HG03159 (cell line): ENCODE results near the gene FLYWCH2.
A peak's percentile ranks its signal among the peaks of the same experiment; 100 is the strongest.
"Not testable (repeated sequence)": the region's sequence is repeated elsewhere in the genome, so short reads cannot be mapped to it uniquely, and the experiment has no call there.

ENCODE experiments used
- ATAC-seq: cut with Tn5 transposase; IDR thresholded peaks from one replicate; pipeline ENCODE4 v1.9.1; 2021; ENCODE audit warnings: mild to moderate bottlenecking, moderate library complexity; ENCODE audit not compliant: unreplicated experiment

FLYWCH2 gene

DNA sequence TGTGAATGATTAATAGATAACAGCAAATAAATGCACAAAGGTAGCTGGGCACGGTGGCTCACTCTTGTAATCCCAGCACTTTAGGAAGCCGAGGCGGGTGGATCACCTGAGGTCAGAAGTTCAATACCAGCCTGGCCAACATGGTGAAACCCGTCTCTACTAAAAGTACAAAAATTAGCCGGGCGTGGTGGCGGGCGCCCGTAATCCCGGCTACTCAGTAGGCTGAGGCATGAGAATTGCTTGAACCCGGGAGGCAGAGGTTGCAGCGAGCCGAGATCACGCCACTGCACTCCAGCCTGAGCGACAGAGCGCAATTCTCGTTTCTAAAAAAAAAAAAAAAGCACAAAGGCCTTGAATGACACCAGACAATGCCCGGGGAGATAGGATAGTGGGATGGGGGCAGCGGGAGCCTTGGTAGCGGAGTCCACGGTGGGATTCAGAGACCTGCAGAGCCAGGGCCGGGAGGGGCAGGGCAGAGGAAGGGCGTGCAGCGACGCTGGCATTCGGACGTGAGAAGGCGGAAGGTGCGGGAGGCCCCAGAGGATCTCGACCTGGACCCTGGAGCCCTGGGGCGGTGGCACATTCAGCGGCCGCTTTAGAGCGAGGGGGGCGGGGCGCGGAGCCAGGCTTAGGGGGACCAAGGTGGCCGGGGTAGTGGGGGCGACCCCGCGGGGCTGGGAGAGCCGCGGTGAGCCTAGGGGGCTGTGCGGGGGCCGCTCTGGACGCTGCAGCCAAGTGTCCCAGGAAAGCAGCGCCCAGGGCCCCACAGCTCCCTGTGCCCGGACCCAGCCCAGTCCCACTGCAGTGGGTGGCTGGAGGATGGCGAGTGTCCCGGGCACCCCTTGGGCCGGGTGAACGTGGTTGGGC is 999 bp upstream of the FLYWCH2 start:
- ATAC-seq = peak; percentile 4

- ATAC-seq = no peak
Observed at GRCh38 chr16:2883458-2883908, 468 bp downstream of the FLYWCH2 start.

- no peak for ATAC-seq
Observed at GRCh38 chr16:2884041-2884451, 1.0 kb downstream of the FLYWCH2 start.

DNA sequence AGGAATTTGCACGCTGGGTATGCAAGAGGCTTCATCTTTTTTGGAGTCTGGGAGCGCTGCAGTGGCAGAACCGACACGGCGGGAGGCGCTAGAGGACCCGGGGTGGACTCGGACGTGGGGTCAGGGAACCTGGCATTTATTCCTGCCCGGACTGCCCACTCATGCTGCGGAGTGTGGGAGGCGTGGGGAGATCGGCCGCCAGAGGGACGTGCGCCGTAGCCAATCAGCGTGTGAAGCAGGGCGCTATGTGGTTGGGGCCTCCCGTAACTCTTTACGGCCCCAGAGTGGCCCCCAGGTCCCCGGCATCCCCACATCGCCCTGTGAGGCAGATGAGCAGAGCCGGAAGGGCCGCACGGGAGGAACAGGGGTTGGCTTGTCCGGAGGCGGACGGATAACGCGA is 11.2 kb downstream of the FLYWCH2 start:
- ATAC-seq = no peak

DNA sequence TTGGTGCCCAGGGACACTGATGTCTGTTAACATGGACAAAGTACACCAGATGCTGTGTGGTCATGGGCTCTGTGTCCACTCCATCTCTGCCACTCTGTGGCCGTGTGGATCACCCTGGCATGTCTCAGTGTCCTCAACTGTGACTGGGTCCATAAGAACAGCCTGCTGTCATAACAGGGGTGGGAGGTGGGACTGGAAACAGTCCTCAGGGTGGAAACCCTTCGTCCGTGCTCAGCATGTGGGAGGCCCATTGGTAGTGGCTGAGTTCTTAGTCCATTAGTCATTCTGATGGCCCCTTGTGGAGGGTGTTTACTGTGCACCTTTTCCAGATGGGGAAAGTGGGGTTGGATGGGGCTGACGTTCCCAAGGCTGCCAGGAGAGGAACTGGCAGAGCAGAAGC is 12.8 kb downstream of the FLYWCH2 start:
- ATAC-seq = no peak

DNA sequence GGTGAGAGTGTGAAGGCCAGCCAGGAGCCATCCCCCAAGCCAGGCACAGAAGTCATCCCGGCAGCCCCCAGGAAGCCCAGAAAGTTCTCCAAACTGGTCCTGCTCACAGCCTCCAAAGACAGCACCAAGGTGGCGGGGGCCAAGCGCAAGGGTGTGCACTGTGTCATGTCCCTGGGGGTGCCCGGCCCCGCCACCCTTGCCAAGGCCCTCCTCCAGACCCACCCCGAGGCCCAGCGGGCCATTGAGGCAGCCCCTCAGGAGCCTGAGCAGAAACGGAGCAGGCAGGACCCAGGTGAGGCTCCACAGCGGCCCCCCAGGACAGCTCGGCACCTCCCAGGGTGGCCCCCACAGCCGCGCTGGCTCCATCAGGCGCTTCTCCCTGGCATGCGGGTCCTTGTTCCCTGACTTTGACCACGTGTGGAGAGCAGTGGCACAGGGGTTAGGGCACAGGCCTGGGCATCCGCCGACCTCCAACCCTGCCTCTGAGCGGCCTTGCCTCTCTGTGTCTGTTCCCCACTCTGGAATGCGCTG is 13.5 kb downstream of the FLYWCH2 start:
- ATAC-seq = no peak

GRCh38 chr16:2897110-2897509 is 14.1 kb downstream of the FLYWCH2 start:
- no peak for ATAC-seq

DNA sequence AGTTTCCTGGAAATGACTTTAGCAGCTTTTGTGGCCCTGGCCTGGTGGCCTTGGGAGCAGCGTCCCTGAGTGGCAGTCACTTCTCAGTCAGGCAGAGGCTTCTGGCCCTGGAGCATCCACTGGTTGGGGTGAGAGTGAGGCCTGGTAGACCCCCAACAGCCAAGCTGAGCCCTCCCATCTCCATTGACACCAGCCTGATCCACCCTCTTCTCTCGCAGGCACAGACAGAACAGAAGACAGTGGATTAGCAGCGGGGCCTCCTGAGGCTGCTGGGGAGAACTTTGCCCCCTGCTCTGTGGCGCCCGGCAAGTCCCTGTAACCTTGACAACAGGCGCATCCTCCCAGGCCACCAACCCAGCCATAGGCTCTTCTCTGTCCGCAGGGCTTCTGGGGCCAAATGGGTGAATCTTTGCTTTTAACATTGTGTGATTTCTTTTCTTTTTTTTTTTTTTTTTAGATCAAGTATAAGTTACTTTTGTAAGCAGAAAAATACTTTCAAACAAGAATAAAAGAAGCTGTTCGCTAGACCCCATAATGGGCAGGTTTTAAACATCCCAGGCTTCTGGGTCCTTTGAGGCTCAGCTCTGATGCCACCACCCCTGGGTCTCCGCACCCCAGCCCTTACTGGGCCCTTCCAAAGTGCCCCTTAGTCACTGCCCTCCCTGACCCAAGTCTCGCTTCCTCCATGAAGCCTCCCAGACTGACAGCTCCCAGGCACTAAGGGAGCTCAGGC is 16.0 kb downstream of the FLYWCH2 start:
- ATAC-seq = no peak

DNA sequence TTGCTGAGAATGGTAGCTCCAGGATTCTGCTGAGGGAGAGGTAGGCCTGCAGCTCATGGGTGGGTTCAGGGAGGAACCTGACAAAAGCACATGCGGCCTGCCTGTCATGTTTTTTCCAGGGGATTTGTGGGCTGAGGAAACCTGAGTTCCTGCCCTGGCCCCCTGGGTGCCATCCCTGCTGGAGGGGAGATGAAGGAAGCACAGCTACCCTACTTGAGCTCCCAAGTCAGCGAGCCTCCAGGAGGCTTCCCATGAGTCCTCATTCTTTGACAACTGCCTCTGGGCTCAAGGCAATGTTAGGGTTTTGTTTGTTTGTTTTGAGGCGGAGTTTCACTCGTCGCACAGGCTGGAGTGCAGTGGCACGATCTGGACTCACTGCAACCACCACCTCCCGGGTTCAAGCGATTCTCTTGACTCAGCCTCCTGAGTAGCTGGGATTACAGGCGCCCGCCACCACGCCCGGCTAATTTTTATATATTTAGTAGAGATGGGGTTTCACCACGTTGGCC is 16.6 kb downstream of the FLYWCH2 start:
- no peak for ATAC-seq

DNA sequence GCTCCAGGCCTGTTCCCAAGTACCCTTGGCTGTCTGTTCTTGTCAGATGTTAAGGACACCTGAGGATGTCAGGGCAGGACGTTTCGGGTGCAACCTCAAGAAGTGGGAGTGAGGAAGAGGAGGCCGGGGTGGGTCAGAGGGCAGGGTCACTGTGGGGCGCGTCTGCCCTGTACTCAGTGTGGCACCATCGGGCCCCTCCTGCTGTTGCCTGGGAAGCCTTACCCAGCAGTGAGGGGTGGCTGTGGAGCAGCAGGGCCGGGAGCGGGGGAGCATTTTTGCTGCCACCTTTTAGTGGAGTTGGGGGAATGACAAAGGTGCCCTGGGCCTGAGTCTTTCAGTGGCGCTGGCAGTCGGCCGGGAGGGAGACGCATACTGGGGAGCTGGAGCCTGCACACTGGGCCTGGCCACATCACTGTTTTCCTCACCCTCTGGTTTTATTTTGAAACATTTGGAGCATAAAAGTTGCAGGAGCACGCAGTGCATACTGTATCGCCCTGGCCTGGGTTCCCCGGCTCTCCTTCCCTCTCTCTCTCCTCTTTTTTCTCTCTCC is 17.6 kb downstream of the FLYWCH2 start:
- ATAC-seq = no peak

DNA sequence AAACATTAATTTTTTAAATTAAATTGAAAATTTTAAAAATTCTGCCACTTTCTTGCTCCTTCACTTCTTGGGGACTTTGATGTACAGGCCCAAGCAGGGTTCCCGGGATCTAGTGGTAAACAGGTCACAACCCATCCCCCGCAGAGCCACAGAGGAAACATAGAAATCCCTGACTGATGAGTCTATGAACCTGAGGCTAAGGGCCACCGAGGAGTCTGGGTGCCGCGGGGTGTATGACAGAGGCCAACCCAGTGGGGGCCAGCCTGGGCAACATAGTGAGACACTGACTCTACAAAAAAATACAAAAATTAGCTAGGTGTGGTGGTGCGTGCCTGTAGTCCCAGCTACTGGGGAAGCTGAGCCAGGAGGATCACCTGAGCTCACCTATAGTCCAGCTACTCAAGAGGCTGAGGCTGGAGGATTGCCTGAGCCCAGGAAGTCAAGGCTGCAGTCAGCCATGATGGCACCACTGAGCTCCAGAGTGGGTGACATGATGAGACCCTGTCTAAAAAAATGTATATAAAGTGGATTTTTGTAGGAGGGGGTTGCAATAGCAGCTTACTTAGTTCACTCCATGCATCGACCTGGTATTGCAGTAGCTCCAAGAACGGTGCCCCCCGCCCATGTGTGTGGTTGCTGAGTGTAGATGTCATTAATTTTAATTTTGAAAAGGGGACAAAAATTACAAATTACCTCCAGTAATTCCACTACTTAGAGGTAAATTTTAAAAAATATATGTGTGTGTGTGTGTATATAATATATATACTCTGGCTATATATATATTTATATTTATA is 19.5 kb downstream of the FLYWCH2 start:
- ATAC-seq = no peak

DNA sequence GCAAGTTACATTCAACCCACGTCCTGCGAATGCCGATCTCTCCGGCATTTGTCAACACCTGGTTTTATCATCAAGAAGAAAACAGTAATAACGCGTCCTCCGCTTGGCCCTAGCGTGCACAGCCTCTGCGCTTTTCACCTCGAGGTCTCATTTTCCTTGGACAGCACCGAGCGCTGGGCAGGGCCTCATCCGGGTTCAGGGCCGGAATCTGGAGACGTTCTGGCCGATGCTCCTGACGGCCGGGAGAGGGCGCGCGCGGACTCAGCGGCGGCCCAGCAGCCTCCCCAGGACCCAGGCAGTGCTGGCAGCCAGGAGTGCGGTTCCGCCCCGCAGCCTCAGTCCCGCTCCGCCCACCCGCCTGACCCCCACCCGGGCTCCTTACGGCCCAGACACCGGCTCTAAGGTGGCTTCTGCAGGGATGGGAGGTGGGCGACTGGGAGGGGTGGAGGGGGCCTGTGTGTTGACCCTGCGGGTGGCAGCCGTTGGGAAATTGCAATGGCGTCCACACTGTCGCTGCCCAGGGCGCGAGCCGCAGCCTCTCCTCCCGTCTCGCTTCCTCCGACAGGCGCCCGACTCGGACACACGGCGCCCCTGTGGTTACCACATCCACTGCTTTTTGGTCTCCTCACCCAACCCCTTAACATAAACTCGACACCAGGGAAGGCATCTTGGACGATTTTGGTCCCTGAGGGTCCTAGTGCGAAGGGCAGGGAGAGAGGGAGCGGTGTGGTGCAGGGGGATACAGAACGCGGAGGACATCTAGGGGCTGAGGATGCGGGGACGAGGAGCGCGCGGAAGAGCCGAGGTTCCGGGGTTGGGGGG is 21.3 kb downstream of the FLYWCH2 start:
- ATAC-seq = peak; percentile 42

DNA sequence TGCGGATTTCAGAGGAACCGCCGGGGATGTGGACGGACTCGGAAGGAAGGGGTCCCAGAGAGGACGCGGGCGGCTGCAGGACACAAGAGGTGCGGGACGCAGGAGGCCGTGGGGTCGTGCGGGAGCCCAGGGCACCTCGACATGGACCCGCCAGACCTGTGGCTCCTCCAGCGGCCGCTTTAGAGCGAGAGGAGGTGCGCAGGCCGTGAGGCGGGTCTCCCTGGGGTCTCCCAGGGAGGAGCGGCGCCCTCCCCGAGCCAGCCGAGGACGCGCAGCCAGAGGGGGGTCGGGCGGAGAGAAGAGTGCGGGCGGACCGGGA is 21.9 kb downstream of the FLYWCH2 start:
- no peak for ATAC-seq

DNA sequence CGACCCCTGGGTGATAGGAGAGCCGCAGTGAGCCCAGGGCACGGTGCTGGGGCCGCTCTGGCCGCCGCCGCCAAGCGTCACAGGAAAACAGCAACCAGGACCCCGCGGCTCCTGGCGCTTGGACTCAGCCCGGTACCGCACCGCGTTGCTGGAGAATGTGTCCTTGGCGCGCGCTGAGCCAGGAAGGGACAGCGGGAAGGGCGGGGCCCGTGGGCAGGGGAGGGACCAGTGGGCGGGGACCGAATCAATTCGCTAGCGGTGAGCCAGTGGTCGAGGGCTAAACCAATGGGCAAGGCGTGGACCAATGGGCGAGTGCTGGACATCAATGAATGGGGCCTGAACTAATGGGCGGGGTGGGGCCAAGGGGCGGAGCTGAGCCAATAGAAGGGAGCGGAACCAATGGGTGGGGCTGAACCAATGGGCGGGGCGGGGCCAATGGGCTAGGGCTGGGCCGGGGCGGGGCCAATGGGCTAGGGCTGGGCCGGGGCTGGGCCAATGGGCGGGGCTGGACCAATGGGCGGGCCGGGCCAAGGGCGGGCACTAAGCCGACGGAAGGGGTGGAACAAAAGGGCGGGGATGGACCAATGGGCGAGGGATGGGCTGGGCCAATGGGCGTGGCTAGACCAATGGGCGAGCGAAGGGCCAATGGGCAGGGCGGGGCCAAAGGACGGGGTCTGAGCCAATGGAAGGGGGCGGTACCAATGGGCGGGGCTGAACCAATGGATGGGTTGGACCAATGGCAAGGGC is 22.4 kb downstream of the FLYWCH2 start:
- peak; percentile 65 for ATAC-seq

DNA sequence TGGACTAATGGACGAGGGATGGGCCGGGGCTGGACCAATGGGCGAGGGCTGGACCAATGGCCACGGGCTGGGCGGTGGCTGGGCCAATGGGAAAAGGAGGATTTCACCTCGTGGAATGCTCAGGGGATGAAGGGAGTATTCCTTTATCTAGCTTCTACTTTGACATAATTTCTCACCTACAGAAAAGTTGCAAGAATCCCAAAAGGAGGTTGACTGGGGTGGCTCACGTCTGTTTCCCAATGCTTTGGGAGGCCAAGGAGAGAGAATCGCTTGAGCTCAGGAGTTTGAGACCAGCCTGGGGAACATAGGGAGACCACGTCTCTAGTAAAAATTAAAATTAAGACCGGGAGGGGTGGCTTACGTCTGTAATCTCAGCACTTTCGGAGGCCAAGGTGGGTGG is 23.0 kb downstream of the FLYWCH2 start:
- ATAC-seq = no peak

GRCh38 chr16:2907084-2907753 is 24.2 kb downstream of the FLYWCH2 start:
- ATAC-seq = not testable (repeated sequence)

DNA sequence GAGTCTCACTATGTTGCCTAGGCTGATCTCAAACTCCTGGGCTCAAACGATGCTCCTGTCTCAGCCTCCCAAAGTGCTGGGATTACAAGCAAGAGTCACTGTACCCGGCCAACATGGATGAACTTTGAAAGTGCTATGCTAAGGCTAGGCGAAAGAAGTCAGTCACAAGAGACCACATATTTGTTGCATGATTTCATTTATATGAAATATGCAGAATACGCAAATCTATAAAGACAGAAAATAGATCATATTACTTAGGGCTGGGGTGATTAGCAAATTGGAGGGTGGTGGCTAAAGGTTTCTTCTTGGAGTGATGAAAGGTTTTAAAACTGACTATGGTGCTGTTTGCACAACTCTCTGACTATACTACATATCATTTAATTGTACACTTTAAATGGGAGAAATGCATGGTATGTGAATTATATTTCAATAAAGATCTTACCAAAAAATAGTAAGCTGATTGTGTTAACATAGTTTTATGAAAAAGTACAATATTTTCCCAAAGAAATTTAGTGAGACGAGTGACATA is 27.5 kb downstream of the FLYWCH2 start:
- no peak for ATAC-seq

GRCh38 chr16:2911638-2912329 is 28.8 kb downstream of the FLYWCH2 start, which contains the start of gene FLYWCH1:
Gene FLYWCH1, plus strand, starts transcription at chr16:2911931. Its CDS starts 17,755 bp downstream, at chr16:2929686.
- peak; percentile 85 for ATAC-seq
